ENCODE measurements around the gene SCFD2.

DNA sequence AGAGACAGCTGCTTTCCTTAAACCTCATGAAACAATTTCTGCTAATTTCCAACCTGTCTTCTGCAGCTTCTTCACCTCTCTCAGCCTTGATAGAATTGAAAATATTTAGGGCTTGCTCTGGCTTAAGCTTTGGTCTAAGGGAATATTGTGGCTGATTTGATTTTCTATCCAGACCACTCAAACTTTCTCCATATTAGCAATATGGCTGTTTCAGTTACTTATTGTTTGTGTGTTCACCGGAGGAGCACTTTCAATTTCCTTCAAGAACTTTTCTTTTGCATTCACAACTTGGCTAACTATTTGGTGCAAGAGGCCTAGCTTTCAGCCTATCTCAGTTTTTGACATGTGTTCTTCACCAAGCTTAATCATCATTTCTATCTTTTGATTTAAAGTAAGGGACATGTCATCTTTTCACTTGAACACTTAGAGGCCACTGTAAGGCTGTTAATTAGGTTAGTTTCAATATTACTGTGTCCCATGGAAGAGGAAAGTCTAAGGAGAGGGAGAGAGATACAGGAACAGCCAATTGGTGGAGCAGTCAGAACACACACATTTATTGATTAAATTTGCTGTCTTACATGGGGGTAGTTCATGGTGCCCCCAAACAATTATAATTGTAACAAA, 290.6 kb downstream of the SCFD2 start:
- TF ChIP-seq GATA2 (IDR thresholded peaks at IDR 0.05; ENCODE audit: low read depth, low read length) (no peak), GATA3 (IDR thresholded peaks at IDR 0.05; ENCODE audit: low read depth, low read length) (no peak)

Data from SH-SY5Y (cell line).